Germinal center (tissue), 1 donor: ENCODE results near the gene ZXDC.

Source experiments
- DNase-seq: peaks from one replicate; pipeline ENCODE4 v3.0.0; 2012; ENCODE audit warnings: mixed read lengths, low spot score

The ZXDC gene

GRCh38 chr3:126474498-126475412 lies 936 bp downstream of the ZXDC start:
- DNase-seq: peak; percentile 38

- DNase-seq: no peak
Measured at GRCh38 chr3:126473292-126474168, 2.2 kb downstream of the ZXDC start.

- no peak for DNase-seq
Measured at GRCh38 chr3:126472277-126473006, 3.2 kb downstream of the ZXDC start.

GRCh38 chr3:126469479-126469878 lies 6.2 kb downstream of the ZXDC start:
- DNase-seq: no peak

GRCh38 chr3:126468028-126468891 lies 7.4 kb downstream of the ZXDC start:
- DNase-seq: no peak

GRCh38 chr3:126467611-126467955 lies 8.1 kb downstream of the ZXDC start:
- no peak for DNase-seq

GRCh38 chr3:126466886-126467610 lies 8.6 kb downstream of the ZXDC start:
- DNase-seq: no peak

- no peak for DNase-seq
Measured at GRCh38 chr3:126465928-126466544, 9.7 kb downstream of the ZXDC start.

- no peak for DNase-seq
Measured at GRCh38 chr3:126464997-126465396, 10.7 kb downstream of the ZXDC start.

GRCh38 chr3:126464494-126464893 lies 11.2 kb downstream of the ZXDC start:
- DNase-seq: no peak

GRCh38 chr3:126464093-126464492 lies 11.6 kb downstream of the ZXDC start:
- DNase-seq: no peak

- DNase-seq: no peak
Measured at GRCh38 chr3:126463521-126463920, 12.2 kb downstream of the ZXDC start.

GRCh38 chr3:126461450-126462070 lies 14.1 kb downstream of the ZXDC start:
- no peak for DNase-seq

- no peak for DNase-seq
Measured at GRCh38 chr3:126460381-126460780, 15.3 kb downstream of the ZXDC start.

GRCh38 chr3:126459763-126460127 lies 15.9 kb downstream of the ZXDC start:
- no peak for DNase-seq

GRCh38 chr3:126459111-126459762 lies 16.5 kb downstream of the ZXDC start:
- no peak for DNase-seq

GRCh38 chr3:126456766-126457388 lies 18.8 kb downstream of the ZXDC start:
- DNase-seq: no peak

- no peak for DNase-seq
Measured at GRCh38 chr3:126456211-126456610, 19.5 kb downstream of the ZXDC start.
